ENCODE results near the gene EDARADD. TPM values are rescaled to one million over a fixed set of nuclear protein-coding genes. Genes with fewer than 3 reads are reported as not detected.

The EDARADD gene
- total and polyA plus RNA-seq, 11 donors, result 0.35 to 2.9 (median 2.1) TPM

DNA sequence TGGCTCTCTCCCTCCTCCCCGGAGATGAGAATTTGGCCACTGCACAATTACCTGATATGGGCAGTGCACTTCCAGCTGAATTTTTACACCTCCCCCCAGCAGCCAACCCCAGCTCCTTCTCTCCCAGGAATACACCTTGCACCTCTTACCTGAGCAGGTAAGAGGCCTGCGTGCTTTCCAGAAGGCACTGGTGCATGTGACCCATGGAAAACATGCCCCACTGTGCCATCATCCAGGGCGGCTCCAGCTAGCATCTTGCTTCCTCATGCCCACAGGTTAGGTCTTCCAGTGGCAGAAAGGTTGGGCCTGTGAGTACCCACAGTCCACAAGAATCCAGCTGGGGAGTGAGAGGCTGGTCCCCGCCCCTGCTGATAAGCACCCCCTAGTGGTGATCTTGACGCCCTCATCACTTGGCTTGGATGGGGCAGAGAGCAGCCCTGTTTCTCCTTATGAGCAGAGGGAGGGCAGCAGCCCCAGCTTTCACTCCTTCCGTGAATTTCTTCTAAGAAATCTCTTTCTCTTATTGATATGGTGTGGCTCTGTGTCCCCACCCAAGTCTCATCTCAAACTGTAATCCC, 57.8 kb downstream of the EDARADD start:
- H3K4me1 ChIP-seq, result no peaks in the 10 kb centered on the region
- no peak for DNase-seq
- no peaks in the 10 kb centered on the region for H3K9me3 ChIP-seq
- intact Hi-C loops (cut with DNase I), result no loop called here
- no peaks in the 10 kb centered on the region for H3K36me3 ChIP-seq
- no peak for TF ChIP-seq POLR2A (IDR thresholded peaks at IDR 0.05)
- TF ChIP-seq, protein P1, sequence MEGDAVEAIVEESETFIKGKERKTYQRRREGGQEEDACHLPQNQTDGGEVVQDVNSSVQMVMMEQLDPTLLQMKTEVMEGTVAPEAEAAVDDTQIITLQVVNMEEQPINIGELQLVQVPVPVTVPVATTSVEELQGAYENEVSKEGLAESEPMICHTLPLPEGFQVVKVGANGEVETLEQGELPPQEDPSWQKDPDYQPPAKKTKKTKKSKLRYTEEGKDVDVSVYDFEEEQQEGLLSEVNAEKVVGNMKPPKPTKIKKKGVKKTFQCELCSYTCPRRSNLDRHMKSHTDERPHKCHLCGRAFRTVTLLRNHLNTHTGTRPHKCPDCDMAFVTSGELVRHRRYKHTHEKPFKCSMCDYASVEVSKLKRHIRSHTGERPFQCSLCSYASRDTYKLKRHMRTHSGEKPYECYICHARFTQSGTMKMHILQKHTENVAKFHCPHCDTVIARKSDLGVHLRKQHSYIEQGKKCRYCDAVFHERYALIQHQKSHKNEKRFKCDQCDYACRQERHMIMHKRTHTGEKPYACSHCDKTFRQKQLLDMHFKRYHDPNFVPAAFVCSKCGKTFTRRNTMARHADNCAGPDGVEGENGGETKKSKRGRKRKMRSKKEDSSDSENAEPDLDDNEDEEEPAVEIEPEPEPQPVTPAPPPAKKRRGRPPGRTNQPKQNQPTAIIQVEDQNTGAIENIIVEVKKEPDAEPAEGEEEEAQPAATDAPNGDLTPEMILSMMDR (IDR thresholded peaks at IDR 0.05), result peak in 9 of 12 donors; percentile 9 to 53 (median 39)
- no peaks in the 10 kb centered on the region for H3K27me3 ChIP-seq
- H3K27ac ChIP-seq, result no peak overlapping the region
- no peak overlapping the region for H3K4me3 ChIP-seq
- no peak for ATAC-seq
- WGBS, 4 donors, result 66 to 78% (median 75%) methylated on average over 4 to 6 of the region's 6 CpGs

DNA sequence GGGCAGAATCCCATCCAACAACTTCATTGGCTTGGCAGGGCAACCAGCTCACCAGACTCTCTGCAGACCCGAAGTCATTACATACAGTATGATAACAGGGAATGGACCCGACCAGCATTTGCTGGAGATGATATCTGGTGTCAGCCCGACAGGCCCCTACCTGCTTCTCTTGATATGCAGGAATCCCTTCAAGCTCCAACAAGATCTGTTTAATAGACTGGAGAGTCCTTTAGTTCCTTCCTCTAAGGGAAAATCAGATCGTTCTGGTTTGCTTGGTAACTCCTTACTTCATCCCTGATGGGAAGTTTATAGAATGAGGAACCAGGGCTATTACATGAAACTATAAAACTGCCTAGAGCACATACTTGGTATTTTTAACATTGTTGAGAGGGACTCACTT, 61.2 kb downstream of the EDARADD start:
- H3K9me3 ChIP-seq, result no peaks in the 10 kb centered on the region
- no peaks in the 10 kb centered on the region for H3K4me1 ChIP-seq
- 80 to 87% (median 85%) methylated on average over 4 of the region's 4 CpGs for WGBS, 4 donors
- intact Hi-C loops (cut with DNase I), result no loop called here
- H3K4me3 ChIP-seq, result no peak overlapping the region
- DNase-seq (no peak), ATAC-seq (no peak)
- no peaks in the 10 kb centered on the region for H3K27me3 ChIP-seq
- no peaks in the 10 kb centered on the region for H3K36me3 ChIP-seq
- TF ChIP-seq, protein P1 (IDR thresholded peaks at IDR 0.05), result no peak
- TF ChIP-seq POLR2A (IDR thresholded peaks at IDR 0.05), result no peak
- no peak overlapping the region for H3K27ac ChIP-seq

DNA sequence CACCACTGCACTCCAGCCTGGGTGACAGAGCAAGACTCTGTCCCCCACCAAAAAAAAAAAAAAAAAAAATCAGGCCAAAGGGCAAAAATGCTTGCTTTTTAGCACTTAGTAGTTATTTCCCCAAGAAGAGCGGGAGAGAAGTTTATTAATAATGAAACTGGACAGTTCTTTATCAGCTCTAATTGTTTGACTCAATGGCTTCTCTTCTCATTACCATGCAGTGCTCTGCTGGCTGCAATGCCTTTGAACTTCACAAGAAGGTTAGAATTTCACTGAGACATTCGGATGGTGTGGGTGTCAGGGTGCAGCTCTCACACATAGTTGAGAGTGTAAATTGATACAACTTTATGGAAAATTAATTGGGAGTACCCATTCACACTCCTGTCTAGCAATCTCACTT, 63.7 kb downstream of the EDARADD start:
- no peak for DNase-seq
- H3K9me3 ChIP-seq, result no peaks in the 10 kb centered on the region
- intact Hi-C loops (cut with DNase I), result no loop called here
- no peak for ATAC-seq
- H3K27ac ChIP-seq, result no peak overlapping the region
- H3K4me1 ChIP-seq, result no peaks in the 10 kb centered on the region
- WGBS, 4 donors, result 86 to 94% (median 92%) methylated on average over 2 of the region's 2 CpGs
- H3K4me3 ChIP-seq, result no peak overlapping the region
- H3K36me3 ChIP-seq, result no peaks in the 10 kb centered on the region
- no peaks in the 10 kb centered on the region for H3K27me3 ChIP-seq
- no peak for TF ChIP-seq POLR2A (IDR thresholded peaks at IDR 0.05)
- TF ChIP-seq, protein P1 (IDR thresholded peaks at IDR 0.05), result no peak

DNA sequence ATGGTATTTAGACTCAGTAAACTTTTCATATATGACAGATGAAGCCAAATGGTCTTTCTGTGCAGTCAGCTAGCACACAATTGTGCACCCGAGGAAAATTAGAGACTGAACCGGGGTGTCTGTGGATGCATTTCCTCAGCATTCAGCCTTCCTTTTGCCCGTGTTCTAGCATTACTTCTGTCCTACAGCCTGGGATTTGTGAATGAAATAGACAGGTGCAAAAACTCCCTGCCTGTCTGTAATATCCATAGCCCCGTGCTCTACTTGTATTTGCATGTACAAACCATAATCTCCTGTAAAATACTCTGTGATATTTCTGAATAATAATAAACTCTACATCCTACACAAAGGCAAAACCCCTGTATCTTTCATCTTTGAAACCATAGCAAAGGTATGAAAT, 64.9 kb downstream of the EDARADD start:
- intact Hi-C loops (cut with DNase I), result no loop called here
- TF ChIP-seq, protein P1 (IDR thresholded peaks at IDR 0.05), result no peak
- no peak for TF ChIP-seq POLR2A (IDR thresholded peaks at IDR 0.05)
- DNase-seq, result no peak
- H3K36me3 ChIP-seq, result no peaks in the 10 kb centered on the region
- no peak overlapping the region for H3K27ac ChIP-seq
- no peaks in the 10 kb centered on the region for H3K4me1 ChIP-seq
- WGBS, 4 donors, result 85 to 93% (median 89%) methylated on average over 4 of the region's 4 CpGs
- H3K9me3 ChIP-seq, result no peaks in the 10 kb centered on the region
- H3K4me3 ChIP-seq, result no peak overlapping the region
- ATAC-seq, result no peak
- no peaks in the 10 kb centered on the region for H3K27me3 ChIP-seq
